HCT116 (cell line): Measurements from ENCODE around the gene TEDC1. TPM values are rescaled to one million over a fixed set of nuclear protein-coding genes. Genes with fewer than 3 reads are reported as not detected.

Source experiments
- ATAC-seq: fragments of 200-7000 bp; cut with Tn5 transposase; 2 replicates; pipeline ENCODE4 v1.9.1; 2020; ENCODE audit warnings: mild to moderate bottlenecking, moderate library complexity
- BruUV-seq: library from RNA; stranded (reverse); fragments of 400-500 nt; replicated peaks from 2 replicates; lab custom pipeline; 2021; lab: Mats Ljungman, UMichigan
- CTCF ChIA-PET: fragments of 300-600 bp; sonication (Branson Sonifier 250); formaldehyde crosslinking; loops from one replicate; lab custom pipeline; 2021; ENCODE audit warnings: antibody characterized with exemption; lab: Charles Lee
- POLR2A ChIA-PET: fragments of 300-600, 350-600 bp; sonication (Branson Sonifier 250); formaldehyde crosslinking; loops from one replicate; lab custom pipeline; 2021; ENCODE audit warnings: antibody characterized with exemption; lab: Charles Lee
- RAD21 ChIA-PET, 2 experiments: fragments of 300-600 bp; sonication (Branson Sonifier 250); formaldehyde crosslinking; loops; one replicate each; lab custom pipeline; 2023; ENCODE audit warnings: low total read pairs in 2 of 2; ENCODE audit not compliant: uncharacterized antibody in 2 of 2, unreplicated experiment in 2 of 2, low non-redundant PET in 1 of 2; lab: Charles Lee
- DNase-seq: peaks from one replicate; pipeline ENCODE4 v3.0.0-alpha.2; 2010; ENCODE audit warnings: low read depth, low spot score
- H2AFZ ChIP-seq: fragments of 200-600 bp; shearing (Covaris generic), sonication (generic); 2 replicates; pipeline ENCODE4 v1.6.1; 2017; ENCODE audit warnings: low read depth, mixed run types, mixed read lengths, antibody characterized with exemption, low read length; ENCODE audit not compliant: poor library complexity, severe bottlenecking
- H3K27ac ChIP-seq: 2 replicates; pipeline ENCODE4 v1.5.1; 2012; ENCODE audit warnings: low read depth, low read length
- H3K27me3 ChIP-seq: fragments of 200-600 bp; sonication (generic); 2 replicates; pipeline ENCODE4 v1.6.1; 2016; ENCODE audit warnings: mixed run types, low read length, mixed read lengths; ENCODE audit not compliant: insufficient read depth
- H3K36me3 ChIP-seq, 2 experiments: fragments of 200-500 bp in 1 of 2; fragments of 200-600 bp in 1 of 2; sonication (Bioruptor generic) in 1 of 2; sonication (generic) in 1 of 2; 2 replicates each; pipeline versions ENCODE4 v1.5.1 to v1.6.1; 2014 to 2016; ENCODE audit warnings: low read length in 2 of 2, inconsistent platforms in 1 of 2, mixed read lengths in 1 of 2, mixed run types in 1 of 2; ENCODE audit not compliant: insufficient read depth in 2 of 2, control insufficient read depth in 1 of 2
- H3K4me1 ChIP-seq, 2 experiments: fragments of 200-600 bp in 1 of 2; sonication (generic) in 1 of 2; 2 replicates each; pipeline versions ENCODE4 v1.5.1 to v1.6.1; 2012 to 2017; ENCODE audit warnings: low read length in 2 of 2, inconsistent platforms in 1 of 2, mild to moderate bottlenecking in 1 of 2, mixed read lengths in 1 of 2, mixed run types in 1 of 2, moderate library complexity in 1 of 2; ENCODE audit not compliant: insufficient read depth in 2 of 2, control insufficient read depth in 1 of 2
- H3K4me2 ChIP-seq: fragments of 200-600 bp; sonication (generic); 2 replicates; pipeline ENCODE4 v1.6.1; 2017; ENCODE audit warnings: mixed run types, low read length, mixed read lengths
- H3K4me3 ChIP-seq, 2 experiments: fragments of 200-600 bp in 1 of 2; sonication (generic) in 1 of 2; replicated peaks in 1 of 2; 2 replicates each; pipeline ENCODE4 v1.5.1; 2011 to 2016; ENCODE audit warnings: low read length in 2 of 2, control low read depth in 1 of 2, low read depth in 1 of 2, mild to moderate bottlenecking in 1 of 2, mixed read lengths in 1 of 2, mixed run types in 1 of 2
- H3K79me2 ChIP-seq: fragments of 200-600 bp; sonication (generic); 2 replicates; pipeline ENCODE4 v1.6.1; 2017; ENCODE audit warnings: mild to moderate bottlenecking, mixed run types, low read length, moderate library complexity, mixed read lengths; ENCODE audit not compliant: insufficient read depth
- H3K9ac ChIP-seq: fragments of 200-600 bp; sonication (generic); 2 replicates; pipeline ENCODE4 v1.6.1; 2016; ENCODE audit warnings: low read length, mixed read lengths
- H3K9me2 ChIP-seq: fragments of 200-600 bp; sonication (generic), shearing (Covaris generic); 2 replicates; pipeline ENCODE4 v1.6.1; 2017; ENCODE audit warnings: mixed run types, mild to moderate bottlenecking, moderate library complexity; ENCODE audit not compliant: insufficient read depth
- H3K9me3 ChIP-seq, 2 experiments: fragments of 200-500 bp in 1 of 2; fragments of 200-600 bp in 1 of 2; sonication (Bioruptor generic) in 1 of 2; sonication (generic) in 1 of 2; 2 replicates each; pipeline ENCODE4 v1.6.1; 2014 to 2017; ENCODE audit warnings: low read length in 2 of 2, mixed read lengths in 2 of 2, inconsistent platforms in 1 of 2, low read depth in 1 of 2, mild to moderate bottlenecking in 1 of 2, mixed run types in 1 of 2, moderate library complexity in 1 of 2; ENCODE audit not compliant: control insufficient read depth in 1 of 2, insufficient read depth in 1 of 2
- H4K20me1 ChIP-seq: fragments of 200-600 bp; sonication (generic), shearing (Covaris generic); 2 replicates; pipeline ENCODE4 v1.6.1; 2017; ENCODE audit warnings: mixed run types, mild to moderate bottlenecking, moderate library complexity; ENCODE audit not compliant: insufficient read depth
- ATF3 ChIP-seq: IDR thresholded peaks from 2 replicates; pipeline ENCODE4 v1.6.1; 2012
- CEBPB ChIP-seq: IDR thresholded peaks from 2 replicates; pipeline ENCODE4 v1.6.1; 2012; ENCODE audit warnings: low read depth
- CTCF ChIP-seq, 3 experiments: fragments of 200-600 bp in 1 of 3; sonication (generic) in 1 of 3; IDR thresholded peaks in 2 of 3; conservative IDR thresholded peaks in 1 of 3; 2 replicates each; pipeline ENCODE4 v1.5.1; 2012 to 2017; ENCODE audit warnings: low read depth in 2 of 3, low read length in 2 of 3, antibody characterized with exemption in 1 of 3, borderline replicate concordance in 1 of 3, control low read depth in 1 of 3, mild to moderate bottlenecking in 1 of 3, mixed read lengths in 1 of 3, mixed run types in 1 of 3, moderate library complexity in 1 of 3; ENCODE audit not compliant: insufficient read depth in 1 of 3
- EZH2 ChIP-seq: fragments of 200-600 bp; sonication (generic); IDR thresholded peaks from 2 replicates; pipeline ENCODE4 v1.6.1; 2017; ENCODE audit warnings: antibody characterized with exemption, mixed run types
- FOSL1 ChIP-seq: IDR thresholded peaks from 2 replicates; pipeline ENCODE4 v1.6.1; 2012; ENCODE audit warnings: low read depth
- JUND ChIP-seq: IDR thresholded peaks from 2 replicates; pipeline ENCODE4 v1.6.1; 2012
- SIN3A ChIP-seq: IDR thresholded peaks from 2 replicates; pipeline ENCODE4 v1.6.1; 2012; ENCODE audit warnings: low read depth
- SRF ChIP-seq: IDR thresholded peaks from 2 replicates; pipeline ENCODE4 v1.6.1; 2012; ENCODE audit warnings: low read depth
- TCF7L2 ChIP-seq: IDR thresholded peaks from 2 replicates; pipeline ENCODE4 v1.7.0; 2011; ENCODE audit warnings: borderline replicate concordance, inconsistent platforms; ENCODE audit not compliant: insufficient read depth, insufficient read length; ENCODE audit errors: extremely low read depth
- YY1 ChIP-seq: IDR thresholded peaks from 2 replicates; pipeline ENCODE4 v1.6.1; 2011; ENCODE audit warnings: low read length, low read depth, moderate library complexity, mild to moderate bottlenecking; ENCODE audit not compliant: insufficient replicate concordance; ENCODE audit errors: extremely low read depth
- ZFX ChIP-seq: fragments of 450-650 bp; IDR thresholded peaks from 2 replicates; pipeline ENCODE4 v1.6.1; 2017
- ZNF274 ChIP-seq: fragments of 200-500 bp; sonication (Bioruptor generic); IDR thresholded peaks from 2 replicates; pipeline ENCODE4 v1.6.1; 2014; ENCODE audit warnings: mild to moderate bottlenecking, low read depth, low read length, inconsistent platforms
- intact Hi-C: fragments of 100-400 bp; cut with micrococcal nuclease; formaldehyde crosslinking; loops from 2 replicates; pipeline ENCODE4 v1.10.0; 2022
- total RNA-seq: library from RNA; stranded (reverse); gene quantifications from one replicate; pipeline ENCODE4 v1.2.1, GENCODE V29; 2021; ENCODE audit not compliant: unreplicated experiment

The TEDC1 gene
- total RNA-seq, 1 experiment from 2014 or later = 40.4 TPM

- Histone ChIP-seq H3K4me2 (no peak overlapping the region), H3K36me3 (peaks cover 6 to 22% of the 10 kb centered on the region in 2 experiments; a peak in 3 of 4 replicates), H3K27ac (no peak overlapping the region), H3K79me2 (peaks cover 20% of the 10 kb centered on the region; the same call in 1 of the 2 replicates), H3K4me1 (no peaks in the 10 kb centered on the region), H3K9me2 (no peaks in the 10 kb centered on the region), H2AFZ (no peak overlapping the region), H3K27me3 (no peaks in the 10 kb centered on the region), H3K9me3 (no peaks in the 10 kb centered on the region), H3K9ac (no peak overlapping the region), H3K4me3 (no peak overlapping the region), H4K20me1 (no peaks in the 10 kb centered on the region)
- ATAC-seq = no peak
- no TSS peak for BruUV-seq
- ChIA-PET RAD21 (no interaction called here), POLR2A (no interaction called here), CTCF (no interaction called here)
- intact Hi-C loops = no loop called here
- TF ChIP-seq ZNF274 (no peak), ATF3 (no peak), EZH2 (no peak), JUND (no peak), FOSL1 (no peak), YY1 (no peak), SRF (no peak), ZFX (no peak), TCF7L2 (no peak), CEBPB (no peak), SIN3A (no peak), CTCF (IDR thresholded peaks at IDR 0.05 in 2 of 3, conservative IDR thresholded peaks at IDR 0.05 in 1 of 3; ENCODE audit: borderline replicate concordance in 1 of 3, insufficient read depth in 1 of 3, low read depth in 2 of 3, low read length in 2 of 3) (no peak)
- DNase-seq = no peak
These were observed 40.9 kb upstream of the TEDC1 start for GRCh38 chr14:105450123-105450505.
